ENCODE measurements around the gene DCXR.
A peak's percentile ranks its signal among the peaks of the same experiment; 100 is the strongest.
"Not testable (repeated sequence)": the region's sequence is repeated elsewhere in the genome, so short reads cannot be mapped to it uniquely, and the experiment has no call there.

Gene DCXR

GRCh38 chr17:82039695-82040299, 2.3 kb upstream of the DCXR start:
- DNase-seq (ENCODE audit: low read depth, low spot score), result no peak

GRCh38 chr17:82038796-82039409, 1.4 kb upstream of the DCXR start:
- DNase-seq (ENCODE audit: low read depth, low spot score), result not testable (repeated sequence)

GRCh38 chr17:82037889-82038195, 345 bp upstream of the DCXR start:
- no peak for DNase-seq (ENCODE audit: low read depth, low spot score)

- no peak for DNase-seq (ENCODE audit: low read depth, low spot score)
Measured at GRCh38 chr17:82036634-82037091, 834 bp downstream of the DCXR start.

GRCh38 chr17:82035956-82036633, 1.4 kb downstream of the DCXR start:
- DNase-seq (ENCODE audit: low read depth, low spot score), result no peak

GRCh38 chr17:82035488-82035887, 2.0 kb downstream of the DCXR start:
- no peak for DNase-seq (ENCODE audit: low read depth, low spot score)

GRCh38 chr17:82034371-82035011, 3.0 kb downstream of the DCXR start:
- no peak for DNase-seq (ENCODE audit: low read depth, low spot score)

GRCh38 chr17:82033359-82034085, 4.0 kb downstream of the DCXR start:
- no peak for DNase-seq (ENCODE audit: low read depth, low spot score)

GRCh38 chr17:82031885-82032627, 5.4 kb downstream of the DCXR start:
- no peak for DNase-seq (ENCODE audit: low read depth, low spot score)

GRCh38 chr17:82031303-82031884, 6.1 kb downstream of the DCXR start, which contains the start of gene RAC3:
Gene RAC3, plus strand, starts transcription at chr17:82031678. Its CDS starts 84 bp downstream, at chr17:82031762.
- no peak for DNase-seq (ENCODE audit: low read depth, low spot score)

- peak; percentile 41 for DNase-seq (ENCODE audit: low read depth, low spot score)
Measured at GRCh38 chr17:82030470-82031302, 6.8 kb downstream of the DCXR start.

- DNase-seq (ENCODE audit: low read depth, low spot score), result no peak
Measured at GRCh38 chr17:82029990-82030469, 7.5 kb downstream of the DCXR start.

GRCh38 chr17:82029391-82029790, 8.1 kb downstream of the DCXR start:
- no peak for DNase-seq (ENCODE audit: low read depth, low spot score)

- no peak for DNase-seq (ENCODE audit: low read depth, low spot score)
Measured at GRCh38 chr17:82028966-82029365, 8.5 kb downstream of the DCXR start.

GRCh38 chr17:82028246-82028645, 9.3 kb downstream of the DCXR start:
- DNase-seq (ENCODE audit: low read depth, low spot score), result no peak

- DNase-seq (ENCODE audit: low read depth, low spot score), result no peak
Measured at GRCh38 chr17:82025401-82026107, 11.9 kb downstream of the DCXR start.

- no peak for DNase-seq (ENCODE audit: low read depth, low spot score)
Measured at GRCh38 chr17:82024859-82025258, 12.6 kb downstream of the DCXR start.

- DNase-seq (ENCODE audit: low read depth, low spot score), result no peak
Measured at GRCh38 chr17:82023447-82024241, 13.9 kb downstream of the DCXR start.

All from brain pericyte (primary cell).